SK-N-SH (cell line): ENCODE measurements around the gene ACAP2.

ENCODE experiments used
- CTCF ChIP-seq: fragments of 200-600 bp; sonication (generic); IDR thresholded peaks from 2 replicates; pipeline ENCODE4 v1.6.1; 2017; ENCODE audit warnings: antibody characterized with exemption, mild to moderate bottlenecking, moderate library complexity
- EP300 ChIP-seq, 2 experiments: IDR thresholded peaks; 2 replicates each; pipeline versions ENCODE4 v1.4.0 to v1.6.1; 2012; ENCODE audit warnings: borderline replicate concordance in 1 of 2, low read depth in 1 of 2, low read length in 1 of 2
- POLR2AphosphoS5 ChIP-seq: IDR thresholded peaks from 2 replicates; pipeline ENCODE4 v1.6.1; 2012; ENCODE audit warnings: low read depth, low read length
- RXRA ChIP-seq: IDR thresholded peaks from 2 replicates; pipeline ENCODE4 v1.4.0; 2012; ENCODE audit warnings: low read depth, mild to moderate bottlenecking, borderline replicate concordance
- TCF12 ChIP-seq: IDR thresholded peaks from 2 replicates; pipeline ENCODE4 v1.4.0; 2012
- YY1 ChIP-seq: IDR thresholded peaks from 2 replicates; pipeline ENCODE4 v1.4.0; 2012; ENCODE audit warnings: low read depth, mild to moderate bottlenecking
- TF ChIP-seq, protein P1 (sequence below): IDR thresholded peaks from 2 replicates; pipeline ENCODE4; 2012

- TF ChIP-seq POLR2AphosphoS5 (no peak), TCF12 (no peak), CTCF (no peak), EP300 (IDR thresholded peaks at IDR 0.05; ENCODE audit: borderline replicate concordance in 1 of 2, low read depth in 1 of 2, low read length in 1 of 2) (no peak), RXRA (no peak), YY1 (no peak)
- TF ChIP-seq, protein P1, sequence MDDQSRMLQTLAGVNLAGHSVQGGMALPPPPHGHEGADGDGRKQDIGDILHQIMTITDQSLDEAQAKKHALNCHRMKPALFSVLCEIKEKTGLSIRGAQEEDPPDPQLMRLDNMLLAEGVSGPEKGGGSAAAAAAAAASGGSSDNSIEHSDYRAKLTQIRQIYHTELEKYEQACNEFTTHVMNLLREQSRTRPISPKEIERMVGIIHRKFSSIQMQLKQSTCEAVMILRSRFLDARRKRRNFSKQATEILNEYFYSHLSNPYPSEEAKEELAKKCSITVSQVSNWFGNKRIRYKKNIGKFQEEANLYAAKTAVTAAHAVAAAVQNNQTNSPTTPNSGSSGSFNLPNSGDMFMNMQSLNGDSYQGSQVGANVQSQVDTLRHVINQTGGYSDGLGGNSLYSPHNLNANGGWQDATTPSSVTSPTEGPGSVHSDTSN: 0 out of 2 replicates have a peak, but pooled peaks have one; percentile 13
Measured at GRCh38 chr3:195411836-195412235, 31.0 kb downstream of the ACAP2 start.
